ENCODE measurements around the gene ORC1.

Gene ORC1

GRCh38 chr1:52360595-52360968 lies 43.6 kb downstream of the ORC1 start:
- peaks cover 71 to 76% (median 73%) of the 10 kb centered on the region in 3 donors for H3K36me3 ChIP-seq
- TF ChIP-seq, protein P1, sequence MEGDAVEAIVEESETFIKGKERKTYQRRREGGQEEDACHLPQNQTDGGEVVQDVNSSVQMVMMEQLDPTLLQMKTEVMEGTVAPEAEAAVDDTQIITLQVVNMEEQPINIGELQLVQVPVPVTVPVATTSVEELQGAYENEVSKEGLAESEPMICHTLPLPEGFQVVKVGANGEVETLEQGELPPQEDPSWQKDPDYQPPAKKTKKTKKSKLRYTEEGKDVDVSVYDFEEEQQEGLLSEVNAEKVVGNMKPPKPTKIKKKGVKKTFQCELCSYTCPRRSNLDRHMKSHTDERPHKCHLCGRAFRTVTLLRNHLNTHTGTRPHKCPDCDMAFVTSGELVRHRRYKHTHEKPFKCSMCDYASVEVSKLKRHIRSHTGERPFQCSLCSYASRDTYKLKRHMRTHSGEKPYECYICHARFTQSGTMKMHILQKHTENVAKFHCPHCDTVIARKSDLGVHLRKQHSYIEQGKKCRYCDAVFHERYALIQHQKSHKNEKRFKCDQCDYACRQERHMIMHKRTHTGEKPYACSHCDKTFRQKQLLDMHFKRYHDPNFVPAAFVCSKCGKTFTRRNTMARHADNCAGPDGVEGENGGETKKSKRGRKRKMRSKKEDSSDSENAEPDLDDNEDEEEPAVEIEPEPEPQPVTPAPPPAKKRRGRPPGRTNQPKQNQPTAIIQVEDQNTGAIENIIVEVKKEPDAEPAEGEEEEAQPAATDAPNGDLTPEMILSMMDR (IDR thresholded peaks at IDR 0.05), result no peak
- intact Hi-C loops (cut with DNase I; ENCODE audit: low total_unique reads), result loop anchor here (10.0 kb wide), 1 partner anchor 324 kb away; no protein-coding TSS in a partner anchor

DNA sequence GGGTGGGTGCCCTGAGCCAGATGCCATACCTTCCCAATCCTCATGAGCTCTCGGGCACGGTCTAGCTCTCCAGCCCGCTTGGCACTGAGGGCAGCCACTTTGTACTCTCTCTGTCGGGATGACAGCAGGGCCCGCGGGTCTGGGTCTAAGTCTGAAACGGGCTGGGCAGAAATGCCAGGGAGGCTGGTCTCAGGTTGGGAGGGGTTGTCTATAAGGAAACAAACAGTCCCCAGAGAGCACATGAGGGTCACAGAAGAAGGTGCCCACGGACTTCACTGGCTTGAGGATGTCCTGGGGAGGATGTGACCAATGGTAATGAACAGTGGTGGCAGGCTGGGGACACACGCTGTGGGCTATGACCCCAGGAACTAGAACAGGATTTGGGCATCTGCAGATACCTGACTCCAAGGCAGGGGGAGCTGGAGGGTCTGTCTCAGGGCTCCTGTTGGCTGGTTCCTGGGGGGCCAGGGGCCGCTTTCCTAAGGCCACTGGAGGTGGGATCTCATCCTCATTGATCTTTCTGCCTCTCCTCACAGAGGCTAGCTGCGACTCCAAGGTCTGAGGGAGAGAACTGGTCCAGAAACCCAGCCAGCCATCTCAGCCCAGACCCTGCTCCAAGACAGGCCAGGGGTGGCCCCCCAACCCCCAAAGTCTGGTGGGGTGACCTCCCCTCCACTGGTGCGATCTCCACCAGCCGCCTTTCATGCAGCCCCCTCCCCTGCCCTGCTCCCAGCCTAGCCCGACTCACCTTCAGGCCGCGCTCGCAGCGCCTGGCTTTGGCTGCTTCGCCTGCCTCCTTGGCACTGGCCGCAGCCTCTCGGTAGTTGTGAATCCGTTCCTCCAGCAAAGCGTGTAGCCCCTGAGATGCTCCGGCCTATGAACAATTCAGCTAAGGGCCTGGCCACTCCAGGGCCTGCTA lies 44.3 kb downstream of the ORC1 start:
- no peaks in the 10 kb centered on the region for H3K27me3 ChIP-seq
- H3K27ac ChIP-seq, result no peak overlapping the region
- DNase-seq, result no peak
- H3K4me3 ChIP-seq, result no peak overlapping the region
- H3K9me3 ChIP-seq, result no peaks in the 10 kb centered on the region
- TF ChIP-seq, protein P1 (IDR thresholded peaks at IDR 0.05), result no peak
- H3K4me1 ChIP-seq, result peaks cover 0 to 11% (median 8%) of the 10 kb centered on the region in 4 donors
- intact Hi-C loops (cut with DNase I; ENCODE audit: low total_unique reads), result loop anchor here (10.0 kb wide), 1 partner anchor 325 kb away; no protein-coding TSS in a partner anchor
- peaks cover 78 to 82% (median 80%) of the 10 kb centered on the region in 3 donors for H3K36me3 ChIP-seq

More at GRCh38 chr1:52360595-52360968, 43.6 kb downstream of the ORC1 start:
- no peak overlapping the region for H3K27ac ChIP-seq
- H3K27me3 ChIP-seq, result no peaks in the 10 kb centered on the region
- no peak for DNase-seq
- H3K4me1 ChIP-seq, result peaks cover 0 to 15% (median 11%) of the 10 kb centered on the region in 4 donors
- H3K4me3 ChIP-seq, result no peak overlapping the region
- no peaks in the 10 kb centered on the region for H3K9me3 ChIP-seq

GRCh38 chr1:52358851-52359497 lies 45.2 kb downstream of the ORC1 start:
- Histone ChIP-seq H3K36me3 (peaks cover 87 to 92% (median 89%) of the 10 kb centered on the region in 3 donors), H3K4me3 (no peak overlapping the region), H3K27ac (no peak overlapping the region), H3K27me3 (no peaks in the 10 kb centered on the region), H3K9me3 (no peaks in the 10 kb centered on the region), H3K4me1 (peaks cover 0 to 1% (median under 1%) of the 10 kb centered on the region in 4 donors)
- DNase-seq, result no peak
- intact Hi-C loops (cut with DNase I; ENCODE audit: low total_unique reads), result no loop called here
- TF ChIP-seq, protein P1 (IDR thresholded peaks at IDR 0.05), result no peak

GRCh38 chr1:52357397-52357796 lies 46.8 kb downstream of the ORC1 start:
- no peak overlapping the region for H3K27ac ChIP-seq
- H3K4me3 ChIP-seq, result no peak overlapping the region
- H3K27me3 ChIP-seq, result no peaks in the 10 kb centered on the region
- no peak for DNase-seq
- intact Hi-C loops (cut with DNase I; ENCODE audit: low total_unique reads), result no loop called here
- TF ChIP-seq, protein P1 (IDR thresholded peaks at IDR 0.05), result no peak
- H3K36me3 ChIP-seq, result peaks cover 96 to 100% (median 100%) of the 10 kb centered on the region in 3 donors
- no peaks in the 10 kb centered on the region for H3K4me1 ChIP-seq
- no peaks in the 10 kb centered on the region for H3K9me3 ChIP-seq

DNA sequence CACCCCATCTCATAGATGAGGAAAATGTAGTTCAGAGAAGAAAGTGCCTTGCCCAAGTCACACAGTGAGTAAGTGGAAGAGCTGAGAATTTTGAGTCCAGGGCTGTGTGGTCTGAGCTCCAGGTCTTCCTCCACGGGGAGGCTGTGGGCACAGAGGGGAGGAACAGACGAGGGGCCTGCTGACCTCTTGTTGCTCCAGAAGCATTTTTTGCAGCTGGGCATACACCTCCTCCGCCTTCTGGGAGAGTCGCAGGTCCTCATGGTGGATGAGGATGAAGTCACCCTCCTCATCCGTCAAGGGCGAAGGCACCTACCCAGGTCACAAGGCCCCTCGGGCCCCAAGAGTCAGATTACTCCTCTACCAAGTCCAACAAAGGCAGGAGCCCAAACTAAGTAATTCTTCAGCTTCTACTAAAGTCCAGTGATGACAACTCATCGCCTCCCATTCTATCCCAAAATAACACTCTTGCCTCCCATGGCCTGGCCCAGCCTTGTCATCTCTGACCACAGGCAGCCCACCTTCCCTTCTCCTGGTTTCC lies 47.3 kb downstream of the ORC1 start:
- intact Hi-C loops (cut with DNase I; ENCODE audit: low total_unique reads), result no loop called here
- no peak overlapping the region for H3K27ac ChIP-seq
- TF ChIP-seq, protein P1 (IDR thresholded peaks at IDR 0.05), result no peak
- no peaks in the 10 kb centered on the region for H3K4me1 ChIP-seq
- H3K27me3 ChIP-seq, result no peaks in the 10 kb centered on the region
- peaks cover 91 to 100% (median 98%) of the 10 kb centered on the region in 3 donors for H3K36me3 ChIP-seq
- H3K4me3 ChIP-seq, result no peak overlapping the region
- no peaks in the 10 kb centered on the region for H3K9me3 ChIP-seq
- no peak for DNase-seq

Data from tibial artery (tissue), 4 donors.